GM06990 (cell line): ENCODE results near the gene DUS2.
A peak's percentile ranks its signal among the peaks of the same experiment; 100 is the strongest.

Source experiments
- DNase-seq: peaks from one replicate; pipeline ENCODE4 v3.0.0-alpha.2; 2011; ENCODE audit not compliant: insufficient read length; ENCODE audit errors: extremely low read depth
- H3K27me3 ChIP-seq: replicated peaks from 2 replicates; pipeline ENCODE4 v1.6.0; 2011; ENCODE audit warnings: low read length; ENCODE audit not compliant: control insufficient read depth, insufficient read depth
- H3K36me3 ChIP-seq: 2 replicates; pipeline ENCODE4 v1.5.1; 2011; ENCODE audit warnings: low read length; ENCODE audit not compliant: control insufficient read depth, insufficient read depth
- H3K4me3 ChIP-seq: replicated peaks from 2 replicates; pipeline ENCODE4 v1.5.1; 2011; ENCODE audit warnings: low read depth, mild to moderate bottlenecking, control low read depth, low read length
- CTCF ChIP-seq: IDR thresholded peaks from 2 replicates; pipeline ENCODE4 v1.5.1; 2011; ENCODE audit warnings: low read length, control low read depth, mild to moderate bottlenecking, inconsistent platforms; ENCODE audit not compliant: insufficient read depth, poor library complexity, severe bottlenecking

Gene DUS2

GRCh38 chr16:68086860-68087268 is 63.8 kb downstream of the DUS2 start:
- Histone ChIP-seq H3K36me3 (no peaks in the 10 kb centered on the region), H3K4me3 (peak overlapping the region; percentile 68), H3K27me3 (no peaks in the 10 kb centered on the region)
- DNase-seq: no peak
- no peak for TF ChIP-seq CTCF

DNA sequence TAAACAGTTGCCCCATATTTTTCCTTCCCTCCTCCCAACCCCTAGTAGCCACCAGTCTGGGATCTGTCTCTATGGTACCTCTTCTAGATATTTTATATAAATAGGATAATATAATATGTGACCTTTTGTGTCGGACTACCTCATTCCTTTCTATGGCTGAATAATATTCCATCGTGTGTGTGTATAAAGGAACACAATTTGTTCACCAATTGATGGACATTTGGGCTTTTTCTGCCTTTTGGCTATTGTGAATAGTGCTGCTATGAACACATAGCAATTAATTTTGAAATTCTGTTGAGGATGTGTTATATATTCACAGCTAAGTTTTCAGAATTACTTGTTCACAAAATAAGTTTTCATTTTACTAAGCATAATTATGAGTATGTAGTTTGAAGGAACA is 64.6 kb downstream of the DUS2 start:
- TF ChIP-seq CTCF: no peak
- Histone ChIP-seq H3K4me3 (peak overlapping the region; percentile 23), H3K27me3 (no peaks in the 10 kb centered on the region), H3K36me3 (no peaks in the 10 kb centered on the region)
- DNase-seq: no peak

DNA sequence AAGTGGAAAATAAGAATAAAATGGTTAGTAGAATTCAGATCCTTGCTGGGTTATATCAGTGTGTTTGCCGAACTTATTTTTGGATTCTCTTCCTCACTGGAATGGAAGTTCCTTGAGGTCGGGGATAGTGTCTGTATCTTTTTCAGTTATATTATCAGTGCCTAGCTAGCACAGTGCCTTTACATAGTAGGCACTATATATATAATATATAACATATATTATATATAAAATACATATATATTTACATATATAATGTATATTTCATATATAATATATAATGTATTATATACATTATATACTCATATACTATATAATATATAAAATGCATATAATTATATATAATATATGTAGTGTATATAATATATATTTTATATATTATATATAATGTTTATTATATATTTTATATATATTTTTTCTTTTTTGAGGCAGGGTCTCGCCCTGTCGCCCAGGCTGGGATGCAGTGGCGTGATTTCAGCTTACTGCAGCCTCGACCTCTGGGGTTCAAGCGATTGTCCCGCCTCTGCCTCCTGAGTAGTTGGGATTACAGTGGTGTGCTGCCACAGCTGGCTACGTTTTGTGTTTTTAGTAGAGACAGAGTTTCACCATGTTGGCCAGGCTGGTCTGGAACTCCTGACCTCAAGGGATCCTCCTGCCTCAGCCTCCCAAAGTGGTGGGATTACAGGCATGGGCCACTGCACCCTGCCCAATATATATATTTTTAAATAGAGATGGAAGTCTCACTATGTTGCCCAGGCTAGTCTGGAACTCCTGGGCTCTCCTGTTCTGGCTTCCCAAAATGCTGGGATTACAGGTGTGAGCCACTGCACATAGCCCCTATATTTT is 65.3 kb downstream of the DUS2 start:
- Histone ChIP-seq H3K27me3 (no peaks in the 10 kb centered on the region), H3K4me3 (no peak overlapping the region; the same call in 1 of the 2 replicates), H3K36me3 (no peaks in the 10 kb centered on the region)
- no peak for DNase-seq
- TF ChIP-seq CTCF: no peak

DNA sequence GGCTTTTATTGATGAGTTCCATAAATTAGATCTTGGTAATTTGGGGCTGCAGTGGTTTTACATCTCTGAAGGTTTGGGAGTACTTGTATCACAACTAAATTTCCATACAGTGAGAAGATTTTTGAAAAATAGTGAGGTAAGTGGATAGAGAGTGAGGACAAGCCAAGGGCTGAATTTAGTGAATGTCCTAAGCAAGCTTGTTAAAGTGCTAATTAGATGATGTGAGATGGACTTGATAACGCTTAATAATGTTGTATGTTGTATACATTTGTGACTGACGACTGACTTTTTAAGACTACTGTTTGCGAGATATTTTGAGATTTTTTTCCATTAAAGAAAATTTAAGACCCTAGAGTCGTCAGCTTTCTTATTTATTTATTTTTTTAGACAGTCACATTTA is 66.0 kb downstream of the DUS2 start:
- Histone ChIP-seq H3K36me3 (no peaks in the 10 kb centered on the region), H3K27me3 (no peaks in the 10 kb centered on the region), H3K4me3 (no peak overlapping the region)
- TF ChIP-seq CTCF: no peak
- no peak for DNase-seq

DNA sequence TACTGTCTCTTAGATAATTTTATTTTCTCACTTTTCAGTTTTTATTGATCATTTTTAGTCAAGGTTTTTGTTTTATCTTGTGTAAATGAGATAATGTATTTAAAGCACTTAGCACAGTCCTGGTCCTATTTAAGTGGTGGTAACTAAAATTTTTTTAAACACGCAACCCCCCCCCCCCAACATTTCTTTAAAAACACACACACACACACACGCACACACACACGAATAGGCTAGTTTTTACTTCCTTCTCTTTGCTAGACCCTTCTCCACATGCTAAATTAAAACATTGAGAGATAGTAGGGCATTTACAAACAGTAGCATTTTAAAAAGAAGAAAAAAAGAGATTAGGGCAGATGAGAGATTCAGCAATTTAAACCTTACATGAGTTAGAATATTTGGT is 67.0 kb downstream of the DUS2 start:
- H3K4me3 ChIP-seq: no peak overlapping the region
- DNase-seq: no peak
- TF ChIP-seq CTCF: no peak
- no peaks in the 10 kb centered on the region for H3K36me3 ChIP-seq
- no peaks in the 10 kb centered on the region for H3K27me3 ChIP-seq
